Measurements from ENCODE around the gene DPYD.

The DPYD gene

GRCh38 chr1:97565886-97566285 is 354.9 kb downstream of the DPYD start:
- no peak overlapping the region for H3K27ac ChIP-seq (ENCODE audit: poor library complexity, severe bottlenecking)
- H3K36me3 ChIP-seq (ENCODE audit: low read depth), result no peaks in the 10 kb centered on the region
- DNase-seq (ENCODE audit: low spot score) (no peak), ATAC-seq (ENCODE audit: low read depth) (no peak)
- no peaks in the 10 kb centered on the region for H3K4me1 ChIP-seq (ENCODE audit: insufficient read depth, poor library complexity, severe bottlenecking)
- TF ChIP-seq CTCF (IDR thresholded peaks at IDR 0.05; ENCODE audit: poor library complexity, severe bottlenecking), result no peak
- H3K9me3 ChIP-seq (ENCODE audit: severe bottlenecking), result no peaks in the 10 kb centered on the region
- H3K27me3 ChIP-seq (ENCODE audit: insufficient read depth, poor library complexity, severe bottlenecking), result no peaks in the 10 kb centered on the region
- H3K4me3 ChIP-seq (ENCODE audit: severe bottlenecking), result no peak overlapping the region

GRCh38 chr1:97563926-97564325 is 356.9 kb downstream of the DPYD start:
- no peaks in the 10 kb centered on the region for H3K9me3 ChIP-seq (ENCODE audit: severe bottlenecking)
- no peak overlapping the region for H3K27ac ChIP-seq (ENCODE audit: poor library complexity, severe bottlenecking)
- no peaks in the 10 kb centered on the region for H3K4me1 ChIP-seq (ENCODE audit: insufficient read depth, poor library complexity, severe bottlenecking)
- H3K4me3 ChIP-seq (ENCODE audit: severe bottlenecking), result no peak overlapping the region
- no peak for DNase-seq (ENCODE audit: low spot score)
- TF ChIP-seq CTCF (IDR thresholded peaks at IDR 0.05; ENCODE audit: poor library complexity, severe bottlenecking), result no peak
- no peak for ATAC-seq (ENCODE audit: low read depth)
- no peaks in the 10 kb centered on the region for H3K36me3 ChIP-seq (ENCODE audit: low read depth)
- H3K27me3 ChIP-seq (ENCODE audit: insufficient read depth, poor library complexity, severe bottlenecking), result no peaks in the 10 kb centered on the region

- no peaks in the 10 kb centered on the region for H3K4me1 ChIP-seq (ENCODE audit: insufficient read depth, poor library complexity, severe bottlenecking)
- TF ChIP-seq CTCF (IDR thresholded peaks at IDR 0.05; ENCODE audit: poor library complexity, severe bottlenecking), result no peak
These were observed 358.8 kb downstream of the DPYD start for GRCh38 chr1:97562081-97562480.

GRCh38 chr1:97560714-97561113 is 360.1 kb downstream of the DPYD start:
- H3K9me3 ChIP-seq (ENCODE audit: severe bottlenecking), result no peaks in the 10 kb centered on the region
- H3K27me3 ChIP-seq (ENCODE audit: insufficient read depth, poor library complexity, severe bottlenecking), result no peaks in the 10 kb centered on the region
- no peak overlapping the region for H3K27ac ChIP-seq (ENCODE audit: poor library complexity, severe bottlenecking)
- H3K4me3 ChIP-seq (ENCODE audit: severe bottlenecking), result no peak overlapping the region
- H3K4me1 ChIP-seq (ENCODE audit: insufficient read depth, poor library complexity, severe bottlenecking), result no peaks in the 10 kb centered on the region
- no peaks in the 10 kb centered on the region for H3K36me3 ChIP-seq (ENCODE audit: low read depth)
- no peak for DNase-seq (ENCODE audit: low spot score)
- ATAC-seq (ENCODE audit: low read depth), result no peak
- TF ChIP-seq CTCF (IDR thresholded peaks at IDR 0.05; ENCODE audit: poor library complexity, severe bottlenecking), result no peak

More at GRCh38 chr1:97562081-97562480, 358.8 kb downstream of the DPYD start:
- Histone ChIP-seq H3K36me3 (ENCODE audit: low read depth) (no peaks in the 10 kb centered on the region), H3K27me3 (ENCODE audit: insufficient read depth, poor library complexity, severe bottlenecking) (no peaks in the 10 kb centered on the region), H3K4me3 (ENCODE audit: severe bottlenecking) (no peak overlapping the region), H3K9me3 (ENCODE audit: severe bottlenecking) (no peaks in the 10 kb centered on the region), H3K27ac (ENCODE audit: poor library complexity, severe bottlenecking) (no peak overlapping the region)
- DNase-seq (ENCODE audit: low spot score) (no peak), ATAC-seq (ENCODE audit: low read depth) (no peak)

GRCh38 chr1:97553971-97554370 is 366.9 kb downstream of the DPYD start:
- TF ChIP-seq CTCF (IDR thresholded peaks at IDR 0.05; ENCODE audit: poor library complexity, severe bottlenecking), result no peak

More at GRCh38 chr1:97553971-97554370, 366.9 kb downstream of the DPYD start:
- H3K4me3 ChIP-seq (ENCODE audit: severe bottlenecking), result no peak overlapping the region
- H3K27ac ChIP-seq (ENCODE audit: poor library complexity, severe bottlenecking), result no peak overlapping the region
- no peak for DNase-seq (ENCODE audit: low spot score)
- H3K4me1 ChIP-seq (ENCODE audit: insufficient read depth, poor library complexity, severe bottlenecking), result no peaks in the 10 kb centered on the region
- ATAC-seq (ENCODE audit: low read depth), result no peak
- H3K36me3 ChIP-seq (ENCODE audit: low read depth), result no peaks in the 10 kb centered on the region
- H3K9me3 ChIP-seq (ENCODE audit: severe bottlenecking), result no peaks in the 10 kb centered on the region
- no peaks in the 10 kb centered on the region for H3K27me3 ChIP-seq (ENCODE audit: insufficient read depth, poor library complexity, severe bottlenecking)

All from RWPE2 (cell line).